HG02852 (cell line): ENCODE results near the gene PRKAG2.
"Not testable (repeated sequence)": the region's sequence is repeated elsewhere in the genome, so short reads cannot be mapped to it uniquely, and the experiment has no call there.

Source experiments
- ATAC-seq: cut with Tn5 transposase; IDR thresholded peaks from one replicate; pipeline ENCODE4 v1.9.1; 2021; ENCODE audit warnings: mild to moderate bottlenecking, moderate library complexity; ENCODE audit not compliant: unreplicated experiment

PRKAG2 gene

GRCh38 chr7:151885202-151885580 is 8.3 kb upstream of the PRKAG2 start:
- peak; percentile 29 for ATAC-seq

GRCh38 chr7:151884312-151885201 is 7.6 kb upstream of the PRKAG2 start:
- ATAC-seq, result peak; percentile 88

GRCh38 chr7:151883857-151884256 is 6.9 kb upstream of the PRKAG2 start:
- no peak for ATAC-seq

- ATAC-seq, result no peak
Measured at GRCh38 chr7:151882734-151883133, 5.8 kb upstream of the PRKAG2 start.

GRCh38 chr7:151880688-151881087 is 3.8 kb upstream of the PRKAG2 start:
- ATAC-seq, result no peak

- no peak for ATAC-seq
Measured at GRCh38 chr7:151877911-151878835, 1.3 kb upstream of the PRKAG2 start.

- no peak for ATAC-seq
Measured at GRCh38 chr7:151875942-151876898, 695 bp downstream of the PRKAG2 start.

- not testable (repeated sequence) for ATAC-seq
Measured at GRCh38 chr7:151874479-151874878, 2.4 kb downstream of the PRKAG2 start.

- no peak for ATAC-seq
Measured at GRCh38 chr7:151873402-151873965, 3.4 kb downstream of the PRKAG2 start.

- no peak for ATAC-seq
Measured at GRCh38 chr7:151872531-151873401, 4.1 kb downstream of the PRKAG2 start.

- ATAC-seq, result no peak
Measured at GRCh38 chr7:151871904-151872303, 5.0 kb downstream of the PRKAG2 start.

GRCh38 chr7:151871189-151871735 is 5.7 kb downstream of the PRKAG2 start:
- ATAC-seq, result no peak

- ATAC-seq, result no peak
Measured at GRCh38 chr7:151869968-151870918, 6.7 kb downstream of the PRKAG2 start.

- ATAC-seq, result no peak
Measured at GRCh38 chr7:151869455-151869854, 7.5 kb downstream of the PRKAG2 start.

- ATAC-seq, result no peak
Measured at GRCh38 chr7:151869109-151869428, 7.8 kb downstream of the PRKAG2 start.

- no peak for ATAC-seq
Measured at GRCh38 chr7:151868396-151869108, 8.4 kb downstream of the PRKAG2 start.

- no peak for ATAC-seq
Measured at GRCh38 chr7:151867912-151868311, 9.0 kb downstream of the PRKAG2 start.
